NB4 (cell line): ENCODE measurements around the gene PAK2.

Experiments
- DNase-seq: peaks from one replicate; pipeline ENCODE4 v3.0.0; 2010; ENCODE audit warnings: low read depth
- H3K4me3 ChIP-seq: one replicate; pipeline ENCODE4 v1.5.1; 2011; ENCODE audit warnings: mild to moderate bottlenecking, low read depth, low read length, moderate library complexity
- CTCF ChIP-seq: IDR thresholded peaks from one replicate; pipeline ENCODE4 v1.5.1; 2012; ENCODE audit warnings: low read depth, low read length
- MAX ChIP-seq: IDR thresholded peaks from 2 replicates; pipeline ENCODE4 v1.6.1; 2011; ENCODE audit warnings: low read depth, low read length
- MYC ChIP-seq: IDR thresholded peaks from 2 replicates; pipeline ENCODE4 v1.6.1; 2011; ENCODE audit warnings: low read depth, low read length
- POLR2A ChIP-seq: IDR thresholded peaks from 2 replicates; pipeline ENCODE4 v1.6.1; 2011; ENCODE audit warnings: mild to moderate bottlenecking; ENCODE audit not compliant: insufficient read length; ENCODE audit errors: extremely low read depth

PAK2 gene

GRCh38 chr3:196749125-196749524 is 9.5 kb downstream of the PAK2 start:
- TF ChIP-seq MYC, result no peak
- no peak for TF ChIP-seq CTCF
- TF ChIP-seq MAX, result no peak
- no peak for TF ChIP-seq POLR2A
- no peak overlapping the region for H3K4me3 ChIP-seq
- DNase-seq, result no peak

GRCh38 chr3:196753201-196753600 is 13.5 kb downstream of the PAK2 start:
- no peak for TF ChIP-seq CTCF
- no peak for TF ChIP-seq MAX
- no peak for TF ChIP-seq MYC
- TF ChIP-seq POLR2A, result no peak
- DNase-seq, result no peak
- no peak overlapping the region for H3K4me3 ChIP-seq

- no peak for DNase-seq
- TF ChIP-seq MAX, result no peak
- TF ChIP-seq CTCF, result no peak
- TF ChIP-seq MYC, result no peak
- no peak for TF ChIP-seq POLR2A
- no peak overlapping the region for H3K4me3 ChIP-seq
Measured at GRCh38 chr3:196754091-196754981, 14.7 kb downstream of the PAK2 start.

- no peak overlapping the region for H3K4me3 ChIP-seq
- no peak for DNase-seq
- TF ChIP-seq MYC, result no peak
- no peak for TF ChIP-seq CTCF
- no peak for TF ChIP-seq MAX
- no peak for TF ChIP-seq POLR2A
Measured at GRCh38 chr3:196756732-196757131, 17.1 kb downstream of the PAK2 start.

- TF ChIP-seq MAX (no peak), POLR2A (no peak), MYC (no peak), CTCF (no peak)
- no peak for DNase-seq
- H3K4me3 ChIP-seq, result no peak overlapping the region
Measured at GRCh38 chr3:196757876-196758739, 18.5 kb downstream of the PAK2 start.
